Endothelial cell of umbilical vein (primary cell): Measurements from ENCODE around the gene AKR7A2.

ENCODE experiments used
- CTCF ChIP-seq, 2 donors: IDR thresholded peaks; 1 replicate in 1 of 2; 2 replicates in 1 of 2; pipeline ENCODE4 v1.5.1; 2011; ENCODE audit warnings: low read length in 2 of 2, mild to moderate bottlenecking in 2 of 2, moderate library complexity in 2 of 2, control low read depth in 1 of 2, inconsistent platforms in 1 of 2, low read depth in 1 of 2; ENCODE audit not compliant: insufficient read depth in 1 of 2; ENCODE audit errors: extremely low read depth in 1 of 2
- EZH2 ChIP-seq: IDR thresholded peaks from 2 replicates; pipeline ENCODE4 v1.6.1; 2012; ENCODE audit warnings: borderline replicate concordance, low read depth, mild to moderate bottlenecking, moderate library complexity, low read length, inconsistent platforms; ENCODE audit not compliant: severe bottlenecking
- FOS ChIP-seq: IDR thresholded peaks from 2 replicates; pipeline ENCODE4 v1.6.1; 2011; ENCODE audit warnings: mild to moderate bottlenecking, low read length, moderate library complexity, borderline replicate concordance; ENCODE audit not compliant: insufficient read depth
- GATA2 ChIP-seq: IDR thresholded peaks from 2 replicates; pipeline ENCODE4 v1.7.0; 2011; ENCODE audit warnings: low read depth, mild to moderate bottlenecking, moderate library complexity, mixed read lengths, low read length; ENCODE audit not compliant: insufficient read length, insufficient read depth
- JUN ChIP-seq: IDR thresholded peaks from 2 replicates; pipeline ENCODE4 v1.6.1; 2011; ENCODE audit warnings: borderline replicate concordance, low read depth; ENCODE audit not compliant: insufficient read length, insufficient read depth
- MAX ChIP-seq: IDR thresholded peaks from 2 replicates; pipeline ENCODE4 v1.6.1; 2011; ENCODE audit not compliant: insufficient read depth, insufficient read length
- MYC ChIP-seq: IDR thresholded peaks from one replicate; pipeline ENCODE4 v1.6.1; 2011; ENCODE audit warnings: mild to moderate bottlenecking, low read depth, low read length
- POLR2A ChIP-seq: IDR thresholded peaks from 2 replicates; pipeline ENCODE4 v1.6.1; 2012; ENCODE audit warnings: low read depth, mild to moderate bottlenecking, control low read depth, low read length
- POLR2AphosphoS5 ChIP-seq: IDR thresholded peaks from 2 replicates; pipeline ENCODE4 v1.6.1; 2012; ENCODE audit warnings: low read depth, mild to moderate bottlenecking, control low read depth, low read length, moderate library complexity; ENCODE audit not compliant: insufficient read depth

GRCh38 chr1:19260211-19261138 lies 51.5 kb downstream of the AKR7A2 start:
- TF ChIP-seq CTCF (IDR thresholded peaks at IDR 0.05; ENCODE audit: extremely low read depth in 1 of 2, insufficient read depth in 1 of 2, low read depth in 1 of 2, low read length in 2 of 2) (no peak), POLR2A (no peak), EZH2 (no peak), MAX (no peak), GATA2 (no peak), JUN (no peak), POLR2AphosphoS5 (no peak), FOS (no peak), MYC (no peak)
